Erythroblast (primary cell): ENCODE measurements around the gene ITPR1.

Source experiments
- GATA1 ChIP-seq: IDR thresholded peaks from 2 replicates; pipeline ENCODE4 v1.6.1; 2011; ENCODE audit warnings: low read depth, mild to moderate bottlenecking, control low read depth, low read length, moderate library complexity
- POLR2A ChIP-seq: IDR thresholded peaks from 2 replicates; pipeline ENCODE4 v1.6.1; 2011; ENCODE audit warnings: mild to moderate bottlenecking, low read length

- TF ChIP-seq POLR2A (no peak), GATA1 (no peak)
Measured at GRCh38 chr3:4709341-4709740, 216.2 kb downstream of the ITPR1 start.
